ENCODE results near the gene ZMYND11.

The ZMYND11 gene

DNA sequence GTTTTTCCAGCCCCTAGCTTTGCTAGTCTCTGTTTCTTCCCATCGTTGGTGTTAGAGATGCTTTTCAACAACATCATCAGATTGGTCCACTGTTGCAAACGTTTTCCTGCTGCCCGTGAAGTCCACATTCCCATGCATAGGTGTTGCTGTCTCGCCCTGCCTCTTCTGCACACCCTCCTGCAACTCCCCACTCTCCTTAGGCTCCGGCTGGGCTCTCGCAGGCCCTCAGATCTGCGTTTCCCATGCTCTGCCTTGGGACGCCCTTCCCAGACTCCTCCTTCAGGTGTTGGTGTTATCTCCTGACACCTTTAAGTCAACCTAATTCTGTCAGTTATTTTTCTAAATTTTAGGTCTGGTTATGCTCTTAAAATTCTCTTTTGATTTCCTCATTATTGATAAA is 55.0 kb downstream of the ZMYND11 start:
- TF ChIP-seq, protein P1, sequence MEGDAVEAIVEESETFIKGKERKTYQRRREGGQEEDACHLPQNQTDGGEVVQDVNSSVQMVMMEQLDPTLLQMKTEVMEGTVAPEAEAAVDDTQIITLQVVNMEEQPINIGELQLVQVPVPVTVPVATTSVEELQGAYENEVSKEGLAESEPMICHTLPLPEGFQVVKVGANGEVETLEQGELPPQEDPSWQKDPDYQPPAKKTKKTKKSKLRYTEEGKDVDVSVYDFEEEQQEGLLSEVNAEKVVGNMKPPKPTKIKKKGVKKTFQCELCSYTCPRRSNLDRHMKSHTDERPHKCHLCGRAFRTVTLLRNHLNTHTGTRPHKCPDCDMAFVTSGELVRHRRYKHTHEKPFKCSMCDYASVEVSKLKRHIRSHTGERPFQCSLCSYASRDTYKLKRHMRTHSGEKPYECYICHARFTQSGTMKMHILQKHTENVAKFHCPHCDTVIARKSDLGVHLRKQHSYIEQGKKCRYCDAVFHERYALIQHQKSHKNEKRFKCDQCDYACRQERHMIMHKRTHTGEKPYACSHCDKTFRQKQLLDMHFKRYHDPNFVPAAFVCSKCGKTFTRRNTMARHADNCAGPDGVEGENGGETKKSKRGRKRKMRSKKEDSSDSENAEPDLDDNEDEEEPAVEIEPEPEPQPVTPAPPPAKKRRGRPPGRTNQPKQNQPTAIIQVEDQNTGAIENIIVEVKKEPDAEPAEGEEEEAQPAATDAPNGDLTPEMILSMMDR (IDR thresholded peaks at IDR 0.05; ENCODE audit: unreplicated experiment in 3 of 3): no peak
- Mint-ChIP-seq H3K4me1 (no peaks in the 10 kb centered on the region), H3K4me3 (no peak overlapping the region), H3K27me3 (ENCODE audit: low read depth) (no peaks in the 10 kb centered on the region), H3K27ac (no peak overlapping the region), H3K36me3 (ENCODE audit: low read depth) (peaks cover 43% of the 10 kb centered on the region), H3K9me3 (peaks cover under 1% of the 10 kb centered on the region)

DNA sequence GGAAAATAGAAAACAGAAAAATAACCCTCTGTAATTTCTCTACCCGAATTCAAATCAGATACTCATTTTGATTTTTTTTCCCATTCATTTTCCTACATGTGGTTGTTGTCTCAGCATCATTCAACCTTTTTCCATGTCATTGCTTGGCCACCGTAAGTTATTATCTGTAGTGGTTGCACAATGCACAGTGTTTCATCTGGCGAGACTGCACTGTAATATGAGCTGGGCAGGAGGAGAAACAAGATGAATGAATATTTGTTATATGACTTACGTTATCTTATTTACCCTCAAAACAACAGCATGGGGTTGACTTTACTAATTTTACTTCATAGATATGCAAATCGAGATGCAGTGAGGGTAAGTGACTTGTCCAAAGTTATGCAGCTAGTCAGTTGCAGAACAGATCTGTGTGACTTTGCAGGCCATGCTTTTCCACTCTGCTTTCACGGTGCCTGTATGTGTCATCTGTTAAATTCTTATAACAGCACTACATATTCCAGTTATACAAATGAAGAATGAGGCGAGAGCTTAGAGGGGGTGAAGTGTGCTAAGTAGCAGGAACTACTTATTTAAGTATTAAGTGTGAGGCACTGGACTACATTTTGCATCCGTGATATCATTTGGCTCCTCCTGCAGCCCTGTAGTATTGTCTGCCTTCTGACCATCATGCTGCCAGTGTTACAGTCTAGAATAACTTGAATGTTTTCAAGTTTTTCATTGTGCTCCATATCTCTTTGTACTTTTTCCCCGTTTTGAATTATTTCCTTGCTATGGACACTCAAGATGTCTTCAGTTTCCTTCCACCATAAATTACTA is 56.7 kb downstream of the ZMYND11 start:
- H3K4me3 Mint-ChIP-seq: no peak overlapping the region
- no peaks in the 10 kb centered on the region for H3K9me3 Mint-ChIP-seq
- H3K4me1 Mint-ChIP-seq: no peaks in the 10 kb centered on the region
- no peak overlapping the region for H3K27ac Mint-ChIP-seq
- TF ChIP-seq, protein P1 (IDR thresholded peaks at IDR 0.05; ENCODE audit: unreplicated experiment in 3 of 3): no peak
- H3K36me3 Mint-ChIP-seq (ENCODE audit: low read depth): peaks cover 40% of the 10 kb centered on the region
- no peaks in the 10 kb centered on the region for H3K27me3 Mint-ChIP-seq (ENCODE audit: low read depth)

GRCh38 chr10:194281-194680 is 59.0 kb downstream of the ZMYND11 start:
- peaks cover 31% of the 10 kb centered on the region for H3K36me3 Mint-ChIP-seq (ENCODE audit: low read depth)
- H3K9me3 Mint-ChIP-seq: no peaks in the 10 kb centered on the region
- H3K27me3 Mint-ChIP-seq (ENCODE audit: low read depth): no peaks in the 10 kb centered on the region
- H3K4me1 Mint-ChIP-seq: no peaks in the 10 kb centered on the region
- TF ChIP-seq, protein P1 (IDR thresholded peaks at IDR 0.05; ENCODE audit: unreplicated experiment in 3 of 3): no peak
- no peak overlapping the region for H3K27ac Mint-ChIP-seq
- H3K4me3 Mint-ChIP-seq: no peak overlapping the region

DNA sequence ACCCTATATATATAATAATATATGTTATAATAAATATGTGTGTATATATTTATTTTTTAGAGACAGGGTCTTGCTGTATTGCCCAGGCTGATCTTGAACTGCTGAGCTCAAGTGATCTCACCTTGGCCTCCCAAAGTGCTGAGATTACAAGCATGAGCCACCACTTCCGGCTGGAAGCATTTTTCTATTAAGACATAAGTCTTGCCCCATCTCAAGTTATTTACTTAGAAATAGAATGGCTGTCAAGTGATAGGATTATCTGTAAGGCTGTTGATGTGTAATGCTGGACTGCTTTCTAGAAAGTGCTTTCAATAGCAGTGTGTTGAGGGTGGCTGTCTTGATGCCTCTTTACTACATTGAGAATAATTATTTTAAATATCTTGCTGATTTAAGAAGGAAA is 65.2 kb downstream of the ZMYND11 start:
- Mint-ChIP-seq H3K36me3 (ENCODE audit: low read depth) (peaks cover 5% of the 10 kb centered on the region), H3K27ac (no peak overlapping the region), H3K4me3 (no peak overlapping the region), H3K9me3 (peaks cover 2% of the 10 kb centered on the region), H3K27me3 (ENCODE audit: low read depth) (no peaks in the 10 kb centered on the region), H3K4me1 (no peaks in the 10 kb centered on the region)
- TF ChIP-seq, protein P1 (IDR thresholded peaks at IDR 0.05; ENCODE audit: unreplicated experiment in 3 of 3): no peak

GRCh38 chr10:201328-201771 is 66.1 kb downstream of the ZMYND11 start:
- H3K27me3 Mint-ChIP-seq (ENCODE audit: low read depth): no peaks in the 10 kb centered on the region
- H3K36me3 Mint-ChIP-seq (ENCODE audit: low read depth): peaks cover 10% of the 10 kb centered on the region
- H3K4me1 Mint-ChIP-seq: no peaks in the 10 kb centered on the region
- TF ChIP-seq, protein P1 (IDR thresholded peaks at IDR 0.05; ENCODE audit: unreplicated experiment in 3 of 3): no peak
- no peak overlapping the region for H3K27ac Mint-ChIP-seq
- H3K4me3 Mint-ChIP-seq: no peak overlapping the region
- peaks cover 2% of the 10 kb centered on the region for H3K9me3 Mint-ChIP-seq

DNA sequence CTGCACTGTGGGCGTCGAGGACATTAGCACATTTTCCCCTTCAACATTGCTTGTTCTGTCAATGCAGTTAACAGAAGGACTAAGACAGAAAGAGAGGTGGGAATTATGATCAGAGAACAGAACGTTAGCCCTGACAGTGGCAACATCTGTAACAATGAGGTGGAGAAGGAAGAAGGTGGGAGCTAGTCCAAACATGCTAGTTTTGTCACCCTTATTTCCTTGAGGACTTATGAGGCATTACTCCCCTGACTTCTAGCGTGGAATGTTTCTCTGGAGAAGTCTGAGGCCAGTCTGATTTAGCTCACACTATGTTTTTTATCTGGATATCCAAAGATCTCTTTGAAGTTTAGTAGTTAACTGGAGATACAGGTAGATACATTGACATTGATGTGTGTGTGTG is 73.4 kb downstream of the ZMYND11 start:
- peaks cover 47% of the 10 kb centered on the region for H3K36me3 Mint-ChIP-seq (ENCODE audit: low read depth)
- H3K4me3 Mint-ChIP-seq: no peak overlapping the region
- H3K27me3 Mint-ChIP-seq (ENCODE audit: low read depth): no peaks in the 10 kb centered on the region
- TF ChIP-seq, protein P1 (IDR thresholded peaks at IDR 0.05; ENCODE audit: unreplicated experiment in 3 of 3): no peak
- H3K27ac Mint-ChIP-seq: no peak overlapping the region
- peaks cover 2% of the 10 kb centered on the region for H3K9me3 Mint-ChIP-seq
- H3K4me1 Mint-ChIP-seq: no peaks in the 10 kb centered on the region
